Measurements from ENCODE around the gene NOX3. TPM values are rescaled to one million over a fixed set of nuclear protein-coding genes. Genes with fewer than 3 reads are reported as not detected.
A peak's percentile ranks its signal among the peaks of the same experiment; 100 is the strongest.

NOX3 gene
- total and polyA plus RNA-seq, 10 of the 15 experiments (the other 5 are each of a cell fraction or from before 2014, with no cell fraction given), result not detected

DNA sequence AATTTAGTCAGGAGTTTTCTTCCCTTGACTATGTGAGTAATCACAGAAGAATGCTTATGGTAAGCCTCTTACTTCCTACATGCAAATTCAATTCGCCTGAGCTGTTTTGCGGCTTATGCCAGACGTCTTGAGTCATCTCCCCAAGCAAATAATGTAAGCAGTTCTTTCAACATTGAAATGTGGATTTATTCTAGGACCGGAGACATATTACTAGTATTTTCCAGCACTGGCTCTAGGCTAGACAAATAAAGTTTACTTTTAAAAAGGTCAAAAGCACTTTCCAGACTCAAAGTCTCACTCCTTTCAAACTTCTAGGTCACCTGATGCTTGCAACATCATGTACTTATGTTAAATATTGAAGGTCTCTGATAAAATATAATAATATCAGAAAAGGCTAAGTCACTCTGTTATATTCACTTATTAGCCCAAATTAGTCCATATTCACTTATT is 38.1 kb upstream of the NOX3 start:
- H2AFZ ChIP-seq (ENCODE audit: control insufficient read depth, low read depth, low read length), result no peak overlapping the region
- H3K79me2 ChIP-seq (ENCODE audit: control insufficient read depth, insufficient read depth, low read length), result no peaks in the 10 kb centered on the region
- H3K4me1 ChIP-seq (ENCODE audit: control insufficient read depth, insufficient read depth, low read length), result peaks cover 5% of the 10 kb centered on the region; the same call in 1 of the 2 replicates
- POLR2A ChIA-PET, result no interaction called here
- ATAC-seq, result peak; percentile 96
- 0% methylated on average over 4 of the region's 4 CpGs for WGBS (ENCODE audit: insufficient coverage, insufficient replicate concordance, low lambda C conversion rate, missing lambda C conversion rate)
- no TSS peak for BruUV-seq (replicated peaks)
- no peaks in the 10 kb centered on the region for H3K27me3 ChIP-seq (replicated peaks in 1 of 2; ENCODE audit: control insufficient read depth in 2 of 2, insufficient read depth in 2 of 2, low read length in 1 of 2)
- peak; percentile 61 for FAIRE-seq
- H3K4me3 ChIP-seq, result no peak overlapping the region
- peaks cover 2% of the 10 kb centered on the region; the same call in 1 of the 3 replicates for H3K9me3 ChIP-seq (replicated peaks; ENCODE audit: control insufficient read depth, insufficient read depth, low read length)
- SMC1A ChIA-PET (ENCODE audit: uncharacterized antibody, unreplicated experiment), result interaction anchor here (2.1 to 3.0 kb wide), 3 partner anchors 15 to 165 kb away, joined by 4 to 30 read pairs (median 12); no protein-coding TSS in a partner anchor
- in situ Hi-C loops (cut with MboI), result no loop called here
- H3K36me3 ChIP-seq (ENCODE audit: control insufficient read depth in 2 of 2, insufficient read depth in 2 of 2, low read length in 1 of 2), result no peaks in the 10 kb centered on the region
- H3K9ac ChIP-seq (ENCODE audit: control insufficient read depth, insufficient read depth, low read length), result no peak overlapping the region
- H4K20me1 ChIP-seq (ENCODE audit: control insufficient read depth, insufficient read depth), result no peaks in the 10 kb centered on the region
- DNase-seq (ENCODE audit: low read depth, low spot score), result peak; percentile 56
- no peak overlapping the region for H3K27ac ChIP-seq (ENCODE audit: control insufficient read depth, insufficient read depth)
- RAD21 ChIA-PET (ENCODE audit: unreplicated experiment), result interaction anchor here (2.5 kb wide), 1 partner anchor 165 kb away, joined by 31 read pairs; no protein-coding TSS in a partner anchor
- CTCF ChIA-PET, result no interaction called here
- intact Hi-C loops (cut with micrococcal nuclease; ENCODE audit: unreplicated experiment), result no loop called here
- H3K4me2 ChIP-seq (ENCODE audit: control insufficient read depth, insufficient read depth), result 0 out of 2 replicates have a peak overlapping the region, but pooled peaks have one; percentile 6
- peak; percentile 90 for TF ChIP-seq RUNX3 (IDR thresholded peaks at IDR 0.05; ENCODE audit: low read length)
- peak; percentile 52; the same call in 1 of the 2 replicates for TF ChIP-seq PAX5 (IDR thresholded peaks at IDR 0.05; ENCODE audit: borderline replicate concordance, low read depth, low read length)
- no peak for TF ChIP-seq ZNF384 (IDR thresholded peaks at IDR 0.05; ENCODE audit: borderline replicate concordance, low read depth, low read length)
- TF ChIP-seq POU2F2 (IDR thresholded peaks at IDR 0.05; ENCODE audit: borderline replicate concordance, low read depth, low read length), result peak; percentile 95
- TF ChIP-seq ETV6 (conservative IDR thresholded peaks at IDR 0.05 in 1 of 2, IDR thresholded peaks at IDR 0.05 in 1 of 2; ENCODE audit: borderline replicate concordance in 1 of 2, low read depth in 1 of 2), result no peak
- TF ChIP-seq SUPT20H (IDR thresholded peaks at IDR 0.05; ENCODE audit: borderline replicate concordance, control insufficient read depth, low read depth, low read length), result no peak
- TF ChIP-seq NFIC (IDR thresholded peaks at IDR 0.05; ENCODE audit: low read depth, low read length), result peak; percentile 76; the same call in 1 of the 2 replicates
- TF ChIP-seq, protein P1, sequence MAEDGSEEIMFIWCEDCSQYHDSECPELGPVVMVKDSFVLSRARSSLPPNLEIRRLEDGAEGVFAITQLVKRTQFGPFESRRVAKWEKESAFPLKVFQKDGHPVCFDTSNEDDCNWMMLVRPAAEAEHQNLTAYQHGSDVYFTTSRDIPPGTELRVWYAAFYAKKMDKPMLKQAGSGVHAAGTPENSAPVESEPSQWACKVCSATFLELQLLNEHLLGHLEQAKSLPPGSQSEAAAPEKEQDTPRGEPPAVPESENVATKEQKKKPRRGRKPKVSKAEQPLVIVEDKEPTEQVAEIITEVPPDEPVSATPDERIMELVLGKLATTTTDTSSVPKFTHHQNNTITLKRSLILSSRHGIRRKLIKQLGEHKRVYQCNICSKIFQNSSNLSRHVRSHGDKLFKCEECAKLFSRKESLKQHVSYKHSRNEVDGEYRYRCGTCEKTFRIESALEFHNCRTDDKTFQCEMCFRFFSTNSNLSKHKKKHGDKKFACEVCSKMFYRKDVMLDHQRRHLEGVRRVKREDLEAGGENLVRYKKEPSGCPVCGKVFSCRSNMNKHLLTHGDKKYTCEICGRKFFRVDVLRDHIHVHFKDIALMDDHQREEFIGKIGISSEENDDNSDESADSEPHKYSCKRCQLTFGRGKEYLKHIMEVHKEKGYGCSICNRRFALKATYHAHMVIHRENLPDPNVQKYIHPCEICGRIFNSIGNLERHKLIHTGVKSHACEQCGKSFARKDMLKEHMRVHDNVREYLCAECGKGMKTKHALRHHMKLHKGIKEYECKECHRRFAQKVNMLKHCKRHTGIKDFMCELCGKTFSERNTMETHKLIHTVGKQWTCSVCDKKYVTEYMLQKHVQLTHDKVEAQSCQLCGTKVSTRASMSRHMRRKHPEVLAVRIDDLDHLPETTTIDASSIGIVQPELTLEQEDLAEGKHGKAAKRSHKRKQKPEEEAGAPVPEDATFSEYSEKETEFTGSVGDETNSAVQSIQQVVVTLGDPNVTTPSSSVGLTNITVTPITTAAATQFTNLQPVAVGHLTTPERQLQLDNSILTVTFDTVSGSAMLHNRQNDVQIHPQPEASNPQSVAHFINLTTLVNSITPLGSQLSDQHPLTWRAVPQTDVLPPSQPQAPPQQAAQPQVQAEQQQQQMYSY (CRISPR knock-in tag; IDR thresholded peaks at IDR 0.05), result no peak
- TF ChIP-seq IKZF2 (IDR thresholded peaks at IDR 0.05), result peak in 1 of 2 experiments; percentile 2; a peak in 1 of 4 replicates
- peak; percentile 63 for TF ChIP-seq JUNB (IDR thresholded peaks at IDR 0.05)
- TF ChIP-seq POLR2AphosphoS5 (IDR thresholded peaks at IDR 0.05; ENCODE audit: low read length), result no peak
- TF ChIP-seq NRF1 (conservative IDR thresholded peaks at IDR 0.05; ENCODE audit: low read depth, low read length), result no peak
- TF ChIP-seq, protein P2, sequence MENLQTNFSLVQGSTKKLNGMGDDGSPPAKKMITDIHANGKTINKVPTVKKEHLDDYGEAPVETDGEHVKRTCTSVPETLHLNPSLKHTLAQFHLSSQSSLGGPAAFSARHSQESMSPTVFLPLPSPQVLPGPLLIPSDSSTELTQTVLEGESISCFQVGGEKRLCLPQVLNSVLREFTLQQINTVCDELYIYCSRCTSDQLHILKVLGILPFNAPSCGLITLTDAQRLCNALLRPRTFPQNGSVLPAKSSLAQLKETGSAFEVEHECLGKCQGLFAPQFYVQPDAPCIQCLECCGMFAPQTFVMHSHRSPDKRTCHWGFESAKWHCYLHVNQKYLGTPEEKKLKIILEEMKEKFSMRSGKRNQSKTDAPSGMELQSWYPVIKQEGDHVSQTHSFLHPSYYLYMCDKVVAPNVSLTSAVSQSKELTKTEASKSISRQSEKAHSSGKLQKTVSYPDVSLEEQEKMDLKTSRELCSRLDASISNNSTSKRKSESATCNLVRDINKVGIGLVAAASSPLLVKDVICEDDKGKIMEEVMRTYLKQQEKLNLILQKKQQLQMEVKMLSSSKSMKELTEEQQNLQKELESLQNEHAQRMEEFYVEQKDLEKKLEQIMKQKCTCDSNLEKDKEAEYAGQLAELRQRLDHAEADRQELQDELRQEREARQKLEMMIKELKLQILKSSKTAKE (IDR thresholded peaks at IDR 0.05; ENCODE audit: low read depth, poor library complexity, severe bottlenecking), result peak; percentile 48
- peak; percentile 41; the same call in 1 of the 2 replicates for TF ChIP-seq CREM (IDR thresholded peaks at IDR 0.05; ENCODE audit: low read depth)
- 0 out of 2 replicates have a peak, but pooled peaks have one; percentile 61 for TF ChIP-seq BCL11A (IDR thresholded peaks at IDR 0.05; ENCODE audit: low read depth, low read length)
- no peak for TF ChIP-seq MTA3 (IDR thresholded peaks at IDR 0.05; ENCODE audit: borderline replicate concordance, low read length)
- TF ChIP-seq, protein P3, sequence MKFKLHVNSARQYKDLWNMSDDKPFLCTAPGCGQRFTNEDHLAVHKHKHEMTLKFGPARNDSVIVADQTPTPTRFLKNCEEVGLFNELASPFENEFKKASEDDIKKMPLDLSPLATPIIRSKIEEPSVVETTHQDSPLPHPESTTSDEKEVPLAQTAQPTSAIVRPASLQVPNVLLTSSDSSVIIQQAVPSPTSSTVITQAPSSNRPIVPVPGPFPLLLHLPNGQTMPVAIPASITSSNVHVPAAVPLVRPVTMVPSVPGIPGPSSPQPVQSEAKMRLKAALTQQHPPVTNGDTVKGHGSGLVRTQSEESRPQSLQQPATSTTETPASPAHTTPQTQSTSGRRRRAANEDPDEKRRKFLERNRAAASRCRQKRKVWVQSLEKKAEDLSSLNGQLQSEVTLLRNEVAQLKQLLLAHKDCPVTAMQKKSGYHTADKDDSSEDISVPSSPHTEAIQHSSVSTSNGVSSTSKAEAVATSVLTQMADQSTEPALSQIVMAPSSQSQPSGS (IDR thresholded peaks at IDR 0.05; ENCODE audit: low read length), result peak; percentile 43; the same call in 1 of the 2 replicates
